A549 treated with Hydrocortisone at 1 μM for 4 hours (cell line): ENCODE data around the gene ALDOA. TPM values are rescaled to one million over a fixed set of nuclear protein-coding genes. Genes with fewer than 3 reads are reported as not detected.

Experiments
- total RNA-seq: library from RNA; stranded (reverse); fragments of 200-300 nt; extraction: Qiagen RNA extraction; gene quantifications from 5 replicates; pipeline ENCODE4 v1.2.3, GENCODE V29; 2022

The ALDOA gene
- total RNA-seq = 1,622 to 1,806 TPM (median 1,747 TPM) in 5 replicates

GRCh38 chr16:30065102-30065942 lies at the start of gene ALDOA:
Gene ALDOA, plus strand, starts transcription at chr16:30065760. Its CDS starts 1,138 bp downstream, at chr16:30066898.

GRCh38 chr16:30022887-30023286 lies 42.7 kb upstream of the ALDOA start, which contains the start of gene C16orf92:
Gene C16orf92, plus strand, starts transcription at chr16:30023198. Its CDS starts 143 bp downstream, at chr16:30023341.

GRCh38 chr16:30030841-30031413 lies 34.6 kb upstream of the ALDOA start, which contains the start of gene TLCD3B:
Gene TLCD3B, minus strand, starts transcription at chr16:30031271. Its CDS starts 744 bp downstream, at chr16:30030527.

DNA sequence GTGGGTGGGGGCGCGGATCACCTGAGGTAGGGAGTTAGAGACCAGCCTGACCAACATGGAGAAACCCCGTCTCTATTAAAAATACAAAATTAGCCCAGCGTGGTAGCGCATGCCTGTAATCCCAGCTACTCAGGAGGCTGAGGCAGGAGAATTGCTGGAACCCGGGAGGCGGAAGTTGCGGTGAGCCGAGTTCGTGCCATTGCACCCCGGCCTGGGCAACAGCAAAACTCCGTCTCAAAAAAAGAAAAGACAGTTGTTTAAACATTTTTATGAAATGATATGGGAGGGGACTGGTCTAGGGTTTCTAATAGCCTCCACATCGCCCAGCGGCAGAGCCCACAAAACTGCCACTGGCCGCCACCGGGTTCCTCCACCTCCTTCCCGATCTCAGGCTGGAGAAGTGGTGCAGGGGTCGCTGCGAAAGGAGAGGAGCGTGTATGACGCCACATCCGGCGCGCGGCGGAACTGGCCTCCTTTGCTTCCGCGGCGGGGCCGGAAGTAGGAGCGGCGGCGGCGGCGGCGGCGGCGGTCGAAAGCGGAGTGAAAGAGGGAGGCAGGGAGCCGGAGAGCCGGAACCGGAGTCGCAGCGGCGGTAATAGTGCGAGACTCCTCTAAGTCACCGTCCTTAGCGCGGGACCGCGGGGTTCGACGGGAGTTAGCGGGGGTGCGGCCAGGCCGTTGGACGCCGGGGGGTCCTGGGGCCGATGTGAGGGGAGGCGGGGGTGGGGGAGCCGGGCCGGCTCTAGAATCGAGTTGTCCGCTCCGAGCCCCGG lies 10.1 kb downstream of the ALDOA start, which contains the start of gene PPP4C:
Gene PPP4C, plus strand, starts transcription at position 492 of the 773 bp plus-strand sequence. CDS start 384 bp downstream, outside the sequence.

DNA sequence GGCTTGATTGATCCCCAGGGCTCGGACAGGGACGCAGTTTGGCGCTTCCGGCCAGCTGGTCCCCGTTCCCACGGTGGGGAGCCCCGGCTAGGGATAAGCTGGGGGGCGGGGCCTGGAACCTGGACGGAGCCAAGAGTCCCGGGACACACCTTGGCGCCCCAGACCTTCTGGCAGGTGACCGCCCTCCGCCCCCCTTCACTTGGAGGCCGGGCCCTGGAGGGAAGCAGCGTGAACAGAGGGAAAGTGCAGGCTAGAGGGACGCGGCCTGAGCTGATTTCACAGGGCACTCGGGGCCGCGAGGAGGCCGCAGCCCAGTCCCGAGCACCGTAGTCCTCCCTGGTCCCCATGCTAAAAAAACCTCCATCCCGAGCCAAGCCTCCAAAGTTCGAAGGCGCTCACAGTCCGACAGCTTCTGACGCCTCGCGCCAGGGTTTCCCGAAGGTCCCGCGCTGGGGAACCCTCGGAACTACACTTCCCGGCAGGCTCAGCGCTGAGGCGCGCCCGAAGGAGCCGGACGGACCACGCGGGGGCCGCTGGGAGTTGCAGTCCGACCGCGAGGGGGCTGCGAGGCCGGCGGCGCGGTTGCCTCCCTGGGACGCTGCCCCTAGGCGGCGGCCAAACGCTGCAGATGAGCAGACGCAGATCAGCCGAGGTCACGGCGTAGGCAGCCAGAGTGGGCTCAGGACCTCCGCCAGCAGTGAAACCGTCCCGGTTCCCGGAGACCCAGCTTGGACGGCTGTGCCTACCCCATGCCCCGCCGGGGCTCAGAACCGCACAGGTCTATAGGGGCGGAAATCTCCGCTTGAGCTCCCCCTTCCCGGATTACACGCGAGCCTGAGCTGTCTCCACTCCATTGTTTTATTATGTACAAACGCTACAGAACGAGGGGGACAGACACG lies 26.2 kb downstream of the ALDOA start, which contains the start of gene TBX6:
Gene TBX6, minus strand, starts transcription at position 451 of the 899 bp plus-strand sequence. CDS start 731 bp downstream, outside the sequence.

DNA sequence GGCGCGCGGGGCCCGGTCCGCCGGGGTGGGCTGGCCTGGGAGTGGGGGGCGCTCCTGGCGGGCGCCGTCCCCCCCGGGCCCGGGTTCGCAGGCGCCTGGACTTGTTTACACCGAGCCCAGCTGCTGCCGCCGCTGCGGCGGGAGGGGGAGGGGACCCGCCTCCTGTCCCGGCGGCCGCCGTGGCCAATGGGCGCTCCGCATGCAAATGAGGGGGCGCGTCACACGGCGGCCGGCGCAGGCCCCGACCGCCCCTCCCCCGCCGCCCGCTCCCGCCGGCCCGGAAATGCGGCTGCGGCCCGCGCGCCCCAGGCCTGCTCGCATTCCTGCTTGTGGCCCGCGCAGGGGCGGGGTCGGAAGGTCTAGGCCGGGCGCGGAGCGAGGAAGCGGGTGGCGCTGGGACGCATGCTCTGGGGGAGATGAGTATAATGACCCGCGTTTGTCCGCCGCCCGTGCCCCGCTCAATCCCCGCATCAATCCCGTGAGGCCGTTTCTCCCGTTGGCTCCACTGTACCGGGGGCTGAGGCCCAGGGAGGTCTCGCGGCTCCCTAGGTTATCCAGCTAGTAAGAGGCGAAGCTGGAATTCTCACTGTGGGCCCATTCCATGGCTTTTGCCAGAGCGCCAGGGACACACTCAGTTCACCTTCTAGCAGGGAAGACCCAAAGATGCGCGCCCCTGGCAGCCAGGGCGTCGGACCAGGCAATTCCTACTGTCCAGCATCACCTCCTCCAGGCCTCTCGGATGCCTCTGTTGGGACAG lies 30.7 kb downstream of the ALDOA start, which contains the start of gene YPEL3:
Gene YPEL3, minus strand, starts transcription at position 109 of the 757 bp plus-strand sequence. CDS start 731 bp downstream, outside the sequence.

DNA sequence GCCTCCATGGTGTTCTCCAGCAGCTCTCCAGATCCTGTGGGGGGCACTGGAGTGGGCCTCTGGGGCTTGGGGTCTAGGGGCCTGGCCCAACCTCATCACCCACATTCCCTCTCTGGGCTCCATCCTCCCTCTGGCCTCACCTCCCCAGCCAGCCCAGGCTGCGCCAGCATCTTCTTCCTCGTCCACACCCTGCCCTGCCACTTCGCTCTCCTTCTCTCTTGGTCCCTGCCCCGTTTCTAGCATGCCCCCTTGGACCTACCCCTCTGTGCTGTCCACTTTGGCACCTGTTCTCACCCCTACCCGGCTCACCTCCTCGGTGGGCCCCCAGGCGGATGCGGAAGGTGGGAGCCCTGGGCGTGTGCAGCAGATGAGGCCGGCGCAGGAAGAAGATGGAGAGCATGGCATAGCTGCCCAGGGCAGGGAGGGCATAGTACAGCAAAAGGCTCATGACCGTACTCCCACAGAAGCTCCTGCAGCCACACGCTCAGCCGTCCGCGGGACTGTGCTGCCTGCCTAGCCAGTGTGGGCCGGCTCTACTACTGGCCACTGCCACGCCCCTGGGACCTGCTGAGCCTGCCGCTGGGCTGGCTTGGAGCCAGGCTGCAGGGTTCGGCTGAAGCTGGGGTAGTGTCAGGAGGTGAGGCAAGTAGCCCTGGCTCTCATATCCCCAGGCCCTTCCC lies 47.6 kb downstream of the ALDOA start, which contains the start of gene GDPD3:
Gene GDPD3, minus strand, starts transcription at position 507 of the 680 bp plus-strand sequence. Its CDS starts 59 bp downstream, at position 448.

Other genes starting within 250 kb of the ALDOA start
- 38.6 to 43.2 TPM (median 40.7 TPM) in 5 replicates for gene PAGR1, start 249.6 kb upstream of the ALDOA start, total RNA-seq
- 131 to 146 TPM (median 140 TPM) in 5 replicates for gene MVP, start 245.3 kb upstream of the ALDOA start, total RNA-seq
- 67.9 to 92.6 TPM (median 87.4 TPM) in 5 replicates for gene CDIPT, start 202.5 kb upstream of the ALDOA start, total RNA-seq
- 18.2 to 22.4 TPM (median 20.4 TPM) in 5 replicates for gene SEZ6L2, start 166.2 kb upstream of the ALDOA start, total RNA-seq
- gene ASPHD1, start 165.3 kb upstream of the ALDOA start, total RNA-seq = 15.8 to 26.9 TPM (median 23.3 TPM) in 5 replicates
- 12.0 to 15.5 TPM (median 13.9 TPM) in 5 replicates for gene KCTD13, start 139.5 kb upstream of the ALDOA start, total RNA-seq
- 83.5 to 102 TPM (median 96.1 TPM) in 5 replicates for gene TMEM219, start 103.7 kb upstream of the ALDOA start, total RNA-seq
- gene TAOK2, start 91.9 kb upstream of the ALDOA start, total RNA-seq = 28.0 to 31.9 TPM (median 30.9 TPM) in 5 replicates
- 14.5 to 17.7 TPM (median 15.5 TPM) in 5 replicates for gene HIRIP3, start 70.1 kb upstream of the ALDOA start, total RNA-seq
- gene INO80E, start 69.5 kb upstream of the ALDOA start, total RNA-seq = 94.8 to 122 TPM (median 102 TPM) in 5 replicates
- gene DOC2A, start 54.7 kb upstream of the ALDOA start, total RNA-seq = 1.5 to 2.5 TPM (median 2.0 TPM) in 5 replicates
- not detected in 5 replicates for gene C16orf92, start 42.6 kb upstream of the ALDOA start, total RNA-seq
- 0.18 to 0.43 TPM (median 0.32 TPM) in 5 replicates for gene TLCD3B, start 34.5 kb upstream of the ALDOA start, total RNA-seq
- gene PPP4C, start 10.2 kb downstream of the ALDOA start, total RNA-seq = 137 to 149 TPM (median 140 TPM) in 5 replicates
- 0.23 to 0.33 TPM (median 0.28 TPM) in 5 replicates for gene TBX6, start 26.2 kb downstream of the ALDOA start, total RNA-seq
- gene YPEL3, start 30.5 kb downstream of the ALDOA start, total RNA-seq = 4.2 to 10.2 TPM (median 7.7 TPM) in 5 replicates
- gene GDPD3, start 47.8 kb downstream of the ALDOA start, total RNA-seq = 1.2 to 1.5 TPM (median 1.3 TPM) in 5 replicates
- 32.3 to 36.4 TPM (median 35.2 TPM) in 5 replicates for gene MAPK3, start 57.5 kb downstream of the ALDOA start, total RNA-seq
- gene CORO1A, start 117.8 kb downstream of the ALDOA start, total RNA-seq = 1.9 to 2.9 TPM (median 2.8 TPM) in 5 replicates
- 98.3 to 218 TPM (median 209 TPM) in 5 replicates for gene BOLA2B, start 127.9 kb downstream of the ALDOA start, total RNA-seq
- 7.8 to 14.7 TPM (median 13.7 TPM) in 5 replicates for gene SLX1A, start 128.1 kb downstream of the ALDOA start, total RNA-seq
- gene SULT1A3, start 133.5 kb downstream of the ALDOA start, total RNA-seq = 4.9 to 10.8 TPM (median 7.0 TPM) in 5 replicates
- gene NPIPB13, start 182.7 kb downstream of the ALDOA start, total RNA-seq = 1.7 to 3.0 TPM (median 2.7 TPM) in 5 replicates